ENCODE results near the gene ACLY.

ACLY gene

GRCh38 chr17:41824086-41824485, 94.7 kb downstream of the ACLY start:
- DNase-seq (ENCODE audit: extremely low read depth, insufficient read length), result no peak
- TF ChIP-seq, protein P1, sequence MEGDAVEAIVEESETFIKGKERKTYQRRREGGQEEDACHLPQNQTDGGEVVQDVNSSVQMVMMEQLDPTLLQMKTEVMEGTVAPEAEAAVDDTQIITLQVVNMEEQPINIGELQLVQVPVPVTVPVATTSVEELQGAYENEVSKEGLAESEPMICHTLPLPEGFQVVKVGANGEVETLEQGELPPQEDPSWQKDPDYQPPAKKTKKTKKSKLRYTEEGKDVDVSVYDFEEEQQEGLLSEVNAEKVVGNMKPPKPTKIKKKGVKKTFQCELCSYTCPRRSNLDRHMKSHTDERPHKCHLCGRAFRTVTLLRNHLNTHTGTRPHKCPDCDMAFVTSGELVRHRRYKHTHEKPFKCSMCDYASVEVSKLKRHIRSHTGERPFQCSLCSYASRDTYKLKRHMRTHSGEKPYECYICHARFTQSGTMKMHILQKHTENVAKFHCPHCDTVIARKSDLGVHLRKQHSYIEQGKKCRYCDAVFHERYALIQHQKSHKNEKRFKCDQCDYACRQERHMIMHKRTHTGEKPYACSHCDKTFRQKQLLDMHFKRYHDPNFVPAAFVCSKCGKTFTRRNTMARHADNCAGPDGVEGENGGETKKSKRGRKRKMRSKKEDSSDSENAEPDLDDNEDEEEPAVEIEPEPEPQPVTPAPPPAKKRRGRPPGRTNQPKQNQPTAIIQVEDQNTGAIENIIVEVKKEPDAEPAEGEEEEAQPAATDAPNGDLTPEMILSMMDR (IDR thresholded peaks at IDR 0.05; ENCODE audit: insufficient read depth, low read length, poor library complexity, severe bottlenecking), result no peak
- peaks cover 8% of the 10 kb centered on the region for H3K36me3 ChIP-seq (ENCODE audit: control insufficient read depth, insufficient read depth, low read length)

DNA sequence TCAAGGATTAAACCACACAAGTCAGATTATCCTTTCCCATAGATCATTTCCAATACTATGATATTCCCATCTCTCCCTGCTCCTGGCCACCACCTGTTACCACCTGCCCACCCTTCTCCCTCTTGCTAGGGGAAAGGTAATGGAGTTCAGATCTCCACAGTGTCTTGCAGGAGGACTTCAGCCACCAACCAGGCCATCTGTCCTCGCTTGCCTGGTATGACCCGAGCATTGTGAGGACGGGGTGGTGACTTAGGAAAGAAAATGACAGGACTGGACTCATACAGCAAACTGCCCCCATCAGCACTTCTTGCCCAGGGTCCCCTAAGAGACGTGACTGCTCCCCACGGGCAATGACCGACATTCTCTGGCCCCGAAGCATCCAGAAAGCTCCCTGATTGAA, 95.2 kb downstream of the ACLY start:
- H3K4me3 ChIP-seq (replicated peaks; ENCODE audit: low read depth, low read length), result no peak overlapping the region
- peaks cover 7% of the 10 kb centered on the region for H3K36me3 ChIP-seq (ENCODE audit: control insufficient read depth, insufficient read depth, low read length)
- TF ChIP-seq, protein P1 (IDR thresholded peaks at IDR 0.05; ENCODE audit: insufficient read depth, low read length, poor library complexity, severe bottlenecking), result no peak
- H3K27me3 ChIP-seq (replicated peaks; ENCODE audit: control insufficient read depth, insufficient read depth, low read length), result no peaks in the 10 kb centered on the region
- DNase-seq (ENCODE audit: extremely low read depth, insufficient read length), result no peak

More at GRCh38 chr17:41824086-41824485, 94.7 kb downstream of the ACLY start:
- Histone ChIP-seq H3K4me3 (replicated peaks; ENCODE audit: low read depth, low read length) (no peak overlapping the region), H3K27me3 (replicated peaks; ENCODE audit: control insufficient read depth, insufficient read depth, low read length) (no peaks in the 10 kb centered on the region)

GRCh38 chr17:41823141-41823524, 95.6 kb downstream of the ACLY start:
- Histone ChIP-seq H3K27me3 (replicated peaks; ENCODE audit: control insufficient read depth, insufficient read depth, low read length) (no peaks in the 10 kb centered on the region), H3K36me3 (ENCODE audit: control insufficient read depth, insufficient read depth, low read length) (peaks cover 6% of the 10 kb centered on the region), H3K4me3 (replicated peaks; ENCODE audit: low read depth, low read length) (no peak overlapping the region)
- TF ChIP-seq, protein P1 (IDR thresholded peaks at IDR 0.05; ENCODE audit: insufficient read depth, low read length, poor library complexity, severe bottlenecking), result no peak
- DNase-seq (ENCODE audit: extremely low read depth, insufficient read length), result no peak

- Histone ChIP-seq H3K4me3 (replicated peaks; ENCODE audit: low read depth, low read length) (no peak overlapping the region), H3K36me3 (ENCODE audit: control insufficient read depth, insufficient read depth, low read length) (peaks cover 4% of the 10 kb centered on the region), H3K27me3 (replicated peaks; ENCODE audit: control insufficient read depth, insufficient read depth, low read length) (no peaks in the 10 kb centered on the region)
- TF ChIP-seq, protein P1 (IDR thresholded peaks at IDR 0.05; ENCODE audit: insufficient read depth, low read length, poor library complexity, severe bottlenecking), result no peak
- no peak for DNase-seq (ENCODE audit: extremely low read depth, insufficient read length)
These were observed 96.3 kb downstream of the ACLY start for GRCh38 chr17:41822216-41823140.

- TF ChIP-seq, protein P1 (IDR thresholded peaks at IDR 0.05; ENCODE audit: insufficient read depth, low read length, poor library complexity, severe bottlenecking), result no peak
- H3K36me3 ChIP-seq (ENCODE audit: control insufficient read depth, insufficient read depth, low read length), result peaks cover 4% of the 10 kb centered on the region
These were observed 97.0 kb downstream of the ACLY start for GRCh38 chr17:41821776-41822175.

More at GRCh38 chr17:41821776-41822175, 97.0 kb downstream of the ACLY start:
- Histone ChIP-seq H3K4me3 (replicated peaks; ENCODE audit: low read depth, low read length) (no peak overlapping the region), H3K27me3 (replicated peaks; ENCODE audit: control insufficient read depth, insufficient read depth, low read length) (no peaks in the 10 kb centered on the region)
- DNase-seq (ENCODE audit: extremely low read depth, insufficient read length), result no peak

All from GM06990 (cell line).